Endodermal cell (in vitro differentiated cells): ENCODE results near the gene ATP6V1D. TPM values are rescaled to one million over a fixed set of nuclear protein-coding genes. Genes with fewer than 3 reads are reported as not detected.

Experiments
- DNase-seq: peaks from one replicate; pipeline ENCODE4 v3.0.0-alpha.2; 2017
- H3K27ac ChIP-seq: 2 replicates; pipeline ENCODE4 v1.5.1; 2013; ENCODE audit warnings: mild to moderate bottlenecking, low read depth, low read length, moderate library complexity
- H3K27me3 ChIP-seq: 2 replicates; pipeline ENCODE4 v1.6.1; 2013; ENCODE audit warnings: mild to moderate bottlenecking, low read length, moderate library complexity; ENCODE audit not compliant: insufficient read depth, control insufficient read depth, poor library complexity, severe bottlenecking
- H3K36me3 ChIP-seq: 2 replicates; pipeline ENCODE4 v1.7.0; 2013; ENCODE audit warnings: mild to moderate bottlenecking, low read length, moderate library complexity; ENCODE audit not compliant: control insufficient read depth, insufficient read depth
- H3K4me1 ChIP-seq: one replicate; pipeline ENCODE4 v1.7.0; 2013; ENCODE audit warnings: low read length; ENCODE audit not compliant: control insufficient read depth, insufficient read depth
- H3K4me3 ChIP-seq: 2 replicates; pipeline ENCODE4 v1.5.1; 2013; ENCODE audit warnings: mild to moderate bottlenecking, low read length, moderate library complexity
- H3K9ac ChIP-seq: 2 replicates; pipeline ENCODE4 v1.6.1; 2013; ENCODE audit warnings: mild to moderate bottlenecking, low read length, moderate library complexity; ENCODE audit not compliant: poor library complexity, severe bottlenecking; ENCODE audit errors: extremely low read depth
- H3K9me3 ChIP-seq: 2 replicates; pipeline ENCODE4 v1.6.1; 2013; ENCODE audit warnings: mild to moderate bottlenecking, low read length, moderate library complexity; ENCODE audit not compliant: control insufficient read depth
- H3K27ac Mint-ChIP-seq: 2 replicates; pipeline ENCODE4 v1.8.0; 2020; ENCODE audit warnings: mixed read lengths
- H3K27me3 Mint-ChIP-seq: 2 replicates; pipeline ENCODE4 v1.8.0; 2021; ENCODE audit warnings: mild to moderate bottlenecking, mixed read lengths; ENCODE audit not compliant: insufficient read depth
- H3K36me3 Mint-ChIP-seq: 2 replicates; pipeline ENCODE4 v1.8.0; 2020; ENCODE audit warnings: low read depth, mixed read lengths
- H3K4me1 Mint-ChIP-seq: 2 replicates; pipeline ENCODE4 v1.8.0; 2020; ENCODE audit warnings: mixed read lengths
- H3K4me3 Mint-ChIP-seq: 2 replicates; pipeline ENCODE4 v1.8.0; 2020; ENCODE audit warnings: mild to moderate bottlenecking, moderate library complexity, mixed read lengths
- H3K9me3 Mint-ChIP-seq: 2 replicates; pipeline ENCODE4 v1.8.0; 2020; ENCODE audit warnings: mild to moderate bottlenecking, mixed read lengths
- CTCF ChIP-seq: fragments of 200-600 bp; sonication (generic); conservative IDR thresholded peaks from 2 replicates; pipeline ENCODE4 v1.5.0; 2021; ENCODE audit warnings: antibody characterized with exemption, mild to moderate bottlenecking
- WGBS, 2 experiments: methylation state at CpG; one replicate each; pipeline versions ENCODE4 v1.1.5 to v1.1.7; 2013; ENCODE audit warnings: missing lambda C conversion rate in 2 of 2, mixed read lengths in 1 of 2; ENCODE audit not compliant: insufficient coverage in 1 of 2, insufficient read length in 1 of 2; 5-methylcytosine and 5-hydroxymethylcytosine counted together
- total RNA-seq, 2 donors: library from RNA; stranded (reverse); fragmentation: NEBNext Ultra II Directional in 1 of 2; extraction: Animal tissue kit (Norgen Biotek cat#: 25700) in 1 of 2; gene quantifications; 2 replicates in 1 of 2; 3 replicates in 1 of 2; pipeline ENCODE4 v1.2.1, GENCODE V29; 2021

The ATP6V1D gene
- total RNA-seq, 2 donors from 2014 or later = 82.2 to 108 TPM

- no peak overlapping the region for H3K27ac Mint-ChIP-seq
- Histone ChIP-seq H3K9me3 (no peaks in the 10 kb centered on the region), H3K4me3 (no peak overlapping the region), H3K36me3 (peaks cover 77% of the 10 kb centered on the region), H3K4me1 (no peaks in the 10 kb centered on the region), H3K27ac (no peak overlapping the region), H3K9ac (no peak overlapping the region), H3K27me3 (no peaks in the 10 kb centered on the region)
- no peaks in the 10 kb centered on the region for H3K4me1 Mint-ChIP-seq
- H3K36me3 Mint-ChIP-seq = peaks cover 49% of the 10 kb centered on the region
- H3K4me3 Mint-ChIP-seq = no peak overlapping the region
- H3K27me3 Mint-ChIP-seq = no peaks in the 10 kb centered on the region
- no peaks in the 10 kb centered on the region for H3K9me3 Mint-ChIP-seq
- no peak for DNase-seq
- no peak for TF ChIP-seq CTCF
Observed at GRCh38 chr14:67319142-67319541, 40.5 kb downstream of the ATP6V1D start.

GRCh38 chr14:67317822-67318221 lies 41.8 kb downstream of the ATP6V1D start:
- H3K9me3 ChIP-seq = no peaks in the 10 kb centered on the region
- no peak overlapping the region for H3K4me3 ChIP-seq
- no peak for DNase-seq
- TF ChIP-seq CTCF = no peak
- H3K27me3 Mint-ChIP-seq = no peaks in the 10 kb centered on the region
- H3K4me1 ChIP-seq = no peaks in the 10 kb centered on the region
- peaks cover 78% of the 10 kb centered on the region for H3K36me3 ChIP-seq
- H3K27ac Mint-ChIP-seq = no peak overlapping the region
- peaks cover 47% of the 10 kb centered on the region for H3K36me3 Mint-ChIP-seq
- H3K27ac ChIP-seq = no peak overlapping the region
- no peaks in the 10 kb centered on the region for H3K9me3 Mint-ChIP-seq
- H3K4me3 Mint-ChIP-seq = no peak overlapping the region
- no peaks in the 10 kb centered on the region for H3K27me3 ChIP-seq
- H3K4me1 Mint-ChIP-seq = no peaks in the 10 kb centered on the region
- no peak overlapping the region for H3K9ac ChIP-seq
- 85 to 100% methylated on average over 1 of the region's 1 CpG for WGBS, 2 experiments

GRCh38 chr14:67313153-67313552 lies 46.5 kb downstream of the ATP6V1D start:
- Mint-ChIP-seq H3K9me3 (no peaks in the 10 kb centered on the region), H3K4me1 (no peaks in the 10 kb centered on the region), H3K4me3 (no peak overlapping the region), H3K27ac (no peak overlapping the region), H3K27me3 (no peaks in the 10 kb centered on the region), H3K36me3 (peaks cover 26% of the 10 kb centered on the region)
- no peak for TF ChIP-seq CTCF
- no peaks in the 10 kb centered on the region for H3K4me1 ChIP-seq
- H3K4me3 ChIP-seq = no peak overlapping the region
- H3K9ac ChIP-seq = no peak overlapping the region
- H3K27ac ChIP-seq = no peak overlapping the region
- H3K27me3 ChIP-seq = no peaks in the 10 kb centered on the region
- WGBS, 2 experiments = 88 to 100% methylated on average over 1 of the region's 1 CpG
- no peaks in the 10 kb centered on the region for H3K9me3 ChIP-seq
- peaks cover 41% of the 10 kb centered on the region for H3K36me3 ChIP-seq
- no peak for DNase-seq
